Fibroblast of lung (primary cell): ENCODE data around the gene NDUFA12.

Source experiments
- EZH2 ChIP-seq: IDR thresholded peaks from 2 replicates; pipeline ENCODE4 v1.5.1; 2012; ENCODE audit warnings: low read length, control low read depth, mild to moderate bottlenecking; ENCODE audit errors: missing control alignments
- TF ChIP-seq, protein P1 (sequence below), 2 donors: IDR thresholded peaks in 1 of 2; conservative IDR thresholded peaks in 1 of 2; 1 replicate in 1 of 2; 2 replicates in 1 of 2; pipeline ENCODE4 v1.5.1; 2011 to 2012; ENCODE audit warnings: low read length in 2 of 2, control low read depth in 1 of 2, inconsistent platforms in 1 of 2, low read depth in 1 of 2, mild to moderate bottlenecking in 1 of 2

DNA sequence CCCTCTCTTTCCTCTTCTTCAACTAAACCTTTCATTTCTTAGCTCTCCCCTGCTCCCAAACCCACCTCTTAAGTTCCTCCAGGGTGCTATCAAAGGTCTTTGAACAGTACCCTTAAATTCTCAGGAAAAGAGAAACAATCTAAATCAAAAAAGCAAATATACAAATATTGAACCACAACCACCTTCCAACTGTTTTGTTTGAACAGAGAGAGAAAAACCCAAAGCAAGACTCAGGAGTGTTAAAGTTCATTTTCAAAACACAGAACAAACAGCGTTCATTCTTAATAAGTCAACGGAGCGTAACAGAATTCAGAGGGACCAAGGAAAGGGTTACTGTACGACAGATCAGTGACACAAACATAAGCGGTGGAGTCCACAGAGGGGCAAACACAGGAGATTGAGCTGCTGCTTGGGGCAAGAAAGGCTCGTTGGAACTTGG is 73.3 kb downstream of the NDUFA12 start:
- TF ChIP-seq, protein P1, sequence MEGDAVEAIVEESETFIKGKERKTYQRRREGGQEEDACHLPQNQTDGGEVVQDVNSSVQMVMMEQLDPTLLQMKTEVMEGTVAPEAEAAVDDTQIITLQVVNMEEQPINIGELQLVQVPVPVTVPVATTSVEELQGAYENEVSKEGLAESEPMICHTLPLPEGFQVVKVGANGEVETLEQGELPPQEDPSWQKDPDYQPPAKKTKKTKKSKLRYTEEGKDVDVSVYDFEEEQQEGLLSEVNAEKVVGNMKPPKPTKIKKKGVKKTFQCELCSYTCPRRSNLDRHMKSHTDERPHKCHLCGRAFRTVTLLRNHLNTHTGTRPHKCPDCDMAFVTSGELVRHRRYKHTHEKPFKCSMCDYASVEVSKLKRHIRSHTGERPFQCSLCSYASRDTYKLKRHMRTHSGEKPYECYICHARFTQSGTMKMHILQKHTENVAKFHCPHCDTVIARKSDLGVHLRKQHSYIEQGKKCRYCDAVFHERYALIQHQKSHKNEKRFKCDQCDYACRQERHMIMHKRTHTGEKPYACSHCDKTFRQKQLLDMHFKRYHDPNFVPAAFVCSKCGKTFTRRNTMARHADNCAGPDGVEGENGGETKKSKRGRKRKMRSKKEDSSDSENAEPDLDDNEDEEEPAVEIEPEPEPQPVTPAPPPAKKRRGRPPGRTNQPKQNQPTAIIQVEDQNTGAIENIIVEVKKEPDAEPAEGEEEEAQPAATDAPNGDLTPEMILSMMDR (conservative IDR thresholded peaks at IDR 0.05 in 1 of 2, IDR thresholded peaks at IDR 0.05 in 1 of 2; ENCODE audit: low read depth in 1 of 2, low read length in 2 of 2): no peak
- no peak for TF ChIP-seq EZH2
